RPMI7951 (cell line): ENCODE results near the gene PRLR. TPM values are rescaled to one million over a fixed set of nuclear protein-coding genes. Genes with fewer than 3 reads are reported as not detected.
"Not testable (repeated sequence)": the region's sequence is repeated elsewhere in the genome, so short reads cannot be mapped to it uniquely, and the experiment has no call there.

Experiments used
- DNase-seq: peaks from one replicate; pipeline ENCODE4 v3.0.0-alpha.2; 2012; ENCODE audit warnings: low read depth
- total RNA-seq: library from RNA; depleted of rRNA; stranded (reverse); fragments of >200 nt; shearing (Covaris generic); gene quantifications from 2 replicates; pipeline ENCODE4 v1.2.3, GENCODE V29; 2014

Gene PRLR
- total RNA-seq, 1 experiment from 2014 or later, result 0.12 TPM

DNA sequence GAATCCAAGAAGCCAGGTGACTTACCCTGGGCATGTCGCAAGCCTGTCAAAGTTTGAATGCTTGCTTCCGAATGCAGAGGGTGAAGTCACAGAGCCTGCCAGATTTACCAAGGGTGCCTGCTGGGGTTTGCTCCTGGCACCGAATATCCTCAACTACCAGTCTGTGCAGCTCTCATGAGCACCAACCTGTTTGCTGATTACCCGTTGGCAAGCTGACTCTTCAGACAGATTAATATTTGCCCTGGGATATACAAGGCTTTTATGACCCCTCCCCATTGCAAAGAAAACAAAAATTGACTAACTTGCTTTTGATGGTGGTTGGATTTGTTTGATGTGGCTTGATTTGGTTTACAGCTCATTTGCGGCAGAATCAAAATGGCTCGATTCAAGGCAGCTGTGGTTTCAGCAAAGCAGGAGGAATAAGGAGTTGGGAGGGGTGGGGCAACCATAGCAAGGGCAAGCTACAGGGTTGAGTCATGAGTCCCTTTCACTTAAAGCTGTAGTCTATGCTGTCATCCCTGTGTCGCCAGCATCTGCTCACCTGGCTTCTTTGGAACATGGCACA is 100.3 kb downstream of the PRLR start:
- DNase-seq, result peak; percentile 95

DNA sequence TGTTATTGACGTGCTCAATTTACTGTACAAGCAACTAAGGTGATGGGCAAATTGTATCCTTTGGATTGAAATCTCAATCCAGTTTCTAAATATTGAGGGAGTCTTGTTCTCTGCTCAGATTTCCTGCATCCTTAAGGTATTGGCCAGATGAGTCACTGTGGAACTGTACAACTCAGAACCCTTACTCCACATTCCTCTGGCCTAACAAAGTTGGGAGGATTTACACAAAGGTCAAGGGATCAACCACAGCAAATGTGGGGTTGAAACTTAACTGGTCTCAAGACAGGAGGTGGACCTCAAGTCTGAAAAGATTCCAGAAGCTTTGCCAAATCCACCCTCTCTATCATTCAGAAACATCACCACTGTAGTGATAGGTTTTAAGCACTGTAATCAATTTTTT is 101.0 kb downstream of the PRLR start:
- DNase-seq, result peak; percentile 95

DNA sequence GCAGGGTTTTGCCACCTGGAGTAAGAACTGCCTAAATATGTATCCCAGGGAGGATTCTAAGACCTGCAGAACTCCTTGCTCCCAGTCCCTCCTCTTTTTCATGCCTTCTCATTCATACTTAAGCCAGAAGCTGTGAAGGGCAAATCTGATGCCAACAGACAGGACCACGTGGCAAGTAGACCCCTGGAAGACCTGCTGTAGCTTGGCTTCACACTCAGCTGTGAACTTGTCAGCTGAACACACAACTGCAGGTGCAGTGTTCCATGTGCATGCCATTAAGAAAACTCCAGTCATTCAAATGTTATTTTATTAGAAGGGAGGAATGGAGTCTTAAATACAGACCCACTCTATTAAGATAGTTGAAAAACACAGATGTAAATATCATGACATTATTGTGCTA is 103.3 kb downstream of the PRLR start:
- no peak for DNase-seq

DNA sequence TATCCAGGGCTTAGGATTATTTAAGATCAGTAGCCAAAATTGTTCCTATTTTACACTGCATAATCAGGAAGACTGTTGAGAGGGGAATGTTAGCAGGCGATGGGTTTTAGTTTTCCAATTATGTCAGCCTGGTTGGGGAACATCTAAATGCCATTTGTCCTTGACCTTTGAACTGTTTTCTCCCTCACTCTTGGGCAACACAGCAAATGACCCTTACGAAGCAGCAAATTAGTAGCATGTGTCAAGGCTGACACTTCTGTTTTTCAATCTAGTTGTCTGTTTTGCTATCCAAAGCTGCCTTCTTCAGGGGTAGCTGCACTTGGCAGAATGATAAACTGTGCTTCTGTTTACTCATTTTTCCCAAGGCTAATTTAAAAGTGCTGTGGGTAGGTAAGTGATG is 104.5 kb downstream of the PRLR start:
- DNase-seq, result no peak

DNA sequence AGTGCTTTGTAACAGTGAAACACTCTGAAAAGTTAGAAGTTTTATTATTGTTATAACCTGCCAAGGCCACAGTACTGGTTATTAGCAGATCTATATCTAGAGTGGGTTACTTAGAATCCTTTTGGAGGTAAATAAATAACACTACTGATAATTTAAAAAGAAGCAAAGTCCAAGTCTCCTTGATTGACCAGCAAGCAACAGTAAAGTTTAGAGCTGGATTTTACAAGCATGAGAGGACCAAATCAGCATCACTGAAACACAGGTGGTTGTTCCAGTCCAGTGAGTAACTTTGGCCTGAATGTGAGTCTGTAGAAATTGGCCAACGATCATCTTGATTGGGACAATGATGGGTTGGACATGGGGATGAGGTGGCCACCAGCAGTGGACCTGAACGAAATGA is 105.4 kb downstream of the PRLR start:
- no peak for DNase-seq

DNA sequence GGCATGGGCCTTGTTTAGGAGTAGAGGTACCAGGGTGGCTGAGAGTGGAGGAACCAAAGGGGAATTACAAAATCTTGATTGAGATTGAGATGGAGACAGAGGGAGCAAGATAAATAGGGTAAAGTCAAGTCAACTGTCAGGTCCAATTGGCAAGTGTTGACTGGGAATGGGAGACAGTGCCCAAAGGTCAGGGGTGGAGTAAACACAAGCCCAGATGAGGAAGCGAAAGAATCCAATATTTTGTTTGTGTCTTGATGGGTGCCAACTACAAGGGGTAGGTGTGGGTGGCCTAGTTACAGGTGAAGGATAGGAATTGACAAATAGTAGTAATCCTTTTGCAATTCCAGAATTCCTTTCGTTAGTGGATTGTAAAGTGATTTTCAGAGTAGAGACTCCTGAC is 107.5 kb downstream of the PRLR start:
- DNase-seq, result no peak

DNA sequence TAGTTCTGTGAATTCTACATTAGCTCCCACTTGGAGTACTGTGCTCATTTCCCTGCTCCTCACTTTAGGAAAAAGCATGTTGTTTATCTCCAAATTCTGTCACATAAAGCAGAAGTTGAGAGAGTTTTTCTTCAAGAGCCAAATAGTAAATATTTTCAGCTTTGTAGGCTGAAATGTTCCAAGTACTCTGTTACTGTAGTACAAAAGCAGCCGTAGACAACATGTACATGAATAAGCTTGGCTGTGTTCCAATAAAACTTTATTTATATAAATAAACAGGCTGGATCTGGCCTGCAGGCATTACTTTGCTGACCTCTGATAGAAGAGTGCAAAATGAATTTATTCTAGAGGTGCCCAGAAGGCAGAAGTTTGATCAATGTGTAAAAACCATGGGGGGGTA is 109.6 kb downstream of the PRLR start:
- no peak for DNase-seq

DNA sequence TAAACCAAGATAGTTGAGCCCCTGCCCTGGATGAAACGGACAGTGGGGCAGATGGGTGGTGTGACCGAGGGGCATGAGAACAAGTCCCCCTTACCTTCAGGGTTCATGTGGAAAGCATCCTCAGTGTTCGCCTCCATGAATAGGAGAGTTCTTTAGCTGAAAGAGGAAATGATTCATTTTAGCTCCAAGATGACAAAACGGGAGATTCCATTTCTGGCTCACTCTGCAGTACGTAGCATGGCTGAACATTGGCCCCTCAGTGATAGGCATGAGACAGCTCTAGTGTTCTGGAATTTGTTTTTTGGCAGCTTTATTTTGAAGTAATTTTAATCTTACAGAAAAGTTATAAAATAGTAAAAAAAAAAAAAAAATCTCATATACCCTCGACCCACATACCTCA is 112.3 kb downstream of the PRLR start:
- peak; percentile 68 for DNase-seq

DNA sequence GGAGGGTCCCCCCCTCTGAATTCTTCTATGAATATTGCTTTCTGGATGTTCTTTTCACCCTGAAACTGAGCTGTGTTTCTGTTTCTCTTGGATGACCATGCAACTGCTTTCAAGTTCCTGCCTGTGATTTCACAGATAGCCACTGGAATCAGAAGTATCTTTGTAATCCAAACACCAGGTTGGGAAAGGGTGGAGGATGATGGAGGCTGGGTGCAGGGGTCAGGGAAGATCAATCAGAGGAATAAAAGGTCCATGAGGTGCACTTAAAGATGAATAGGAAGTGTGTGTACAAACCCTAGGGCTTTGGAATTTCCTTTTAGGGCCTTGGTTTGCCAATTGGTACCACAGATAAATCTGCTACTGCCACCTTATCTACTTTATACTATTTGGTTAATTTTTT is 114.4 kb downstream of the PRLR start:
- no peak for DNase-seq

DNA sequence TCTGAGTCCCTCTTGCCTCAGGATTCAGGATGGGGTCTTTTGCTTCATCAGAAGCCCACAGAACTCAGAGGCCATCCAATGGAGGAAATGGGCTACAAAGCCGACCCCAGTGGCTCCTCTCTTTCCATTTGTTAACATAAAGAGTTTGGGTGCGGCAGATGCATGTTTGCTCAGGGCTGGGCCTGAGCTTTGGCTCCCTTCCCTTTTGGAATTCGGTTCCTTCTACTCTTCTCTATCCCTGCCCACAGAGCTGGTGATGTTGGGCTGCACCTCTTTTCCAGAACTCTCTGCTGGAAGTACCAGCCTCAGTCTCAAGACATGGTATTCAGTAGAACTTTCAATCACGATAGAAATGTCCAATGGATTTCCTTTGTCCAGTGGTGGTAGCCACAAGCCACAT is 115.6 kb downstream of the PRLR start:
- DNase-seq, result no peak

DNA sequence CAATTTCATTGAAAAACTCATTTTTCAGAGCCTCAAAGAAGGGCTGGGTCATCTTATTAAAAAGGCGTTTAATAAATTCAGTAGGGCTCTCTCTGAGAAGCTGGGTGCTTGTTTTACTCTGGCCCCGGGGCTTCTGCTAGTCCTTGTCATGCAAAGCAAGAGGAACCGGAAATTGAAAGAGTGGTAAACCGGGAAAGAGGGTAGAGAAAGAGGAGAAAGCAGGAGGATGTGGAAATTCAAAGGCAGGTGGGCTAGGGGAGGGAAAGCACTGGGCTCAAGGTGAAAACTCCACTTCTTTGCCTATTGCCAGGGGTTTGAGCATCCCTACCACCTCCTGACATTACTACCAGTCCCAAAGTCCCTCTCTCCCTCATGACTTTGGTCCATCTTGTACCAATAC is 118.0 kb downstream of the PRLR start:
- no peak for DNase-seq

DNA sequence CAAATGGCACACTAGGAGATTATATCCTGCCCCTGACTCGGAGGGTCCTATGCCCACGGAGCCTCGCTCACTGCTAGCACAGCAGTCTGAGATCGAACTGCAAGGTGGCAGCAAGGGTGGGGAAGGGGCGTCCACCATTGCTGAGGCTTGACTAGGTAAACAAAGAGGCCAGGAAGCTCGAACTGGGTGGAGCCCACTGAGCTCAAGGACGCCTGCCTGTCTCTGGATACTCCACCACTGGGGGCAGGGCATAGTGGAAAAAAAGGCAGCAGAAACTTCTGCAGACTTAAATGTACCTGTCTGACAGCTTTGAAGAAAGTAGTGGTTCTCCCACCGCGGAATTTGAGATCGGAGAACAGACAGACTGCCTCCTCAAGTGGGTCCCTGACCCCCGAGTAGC is 125.7 kb downstream of the PRLR start:
- not testable (repeated sequence) for DNase-seq

DNA sequence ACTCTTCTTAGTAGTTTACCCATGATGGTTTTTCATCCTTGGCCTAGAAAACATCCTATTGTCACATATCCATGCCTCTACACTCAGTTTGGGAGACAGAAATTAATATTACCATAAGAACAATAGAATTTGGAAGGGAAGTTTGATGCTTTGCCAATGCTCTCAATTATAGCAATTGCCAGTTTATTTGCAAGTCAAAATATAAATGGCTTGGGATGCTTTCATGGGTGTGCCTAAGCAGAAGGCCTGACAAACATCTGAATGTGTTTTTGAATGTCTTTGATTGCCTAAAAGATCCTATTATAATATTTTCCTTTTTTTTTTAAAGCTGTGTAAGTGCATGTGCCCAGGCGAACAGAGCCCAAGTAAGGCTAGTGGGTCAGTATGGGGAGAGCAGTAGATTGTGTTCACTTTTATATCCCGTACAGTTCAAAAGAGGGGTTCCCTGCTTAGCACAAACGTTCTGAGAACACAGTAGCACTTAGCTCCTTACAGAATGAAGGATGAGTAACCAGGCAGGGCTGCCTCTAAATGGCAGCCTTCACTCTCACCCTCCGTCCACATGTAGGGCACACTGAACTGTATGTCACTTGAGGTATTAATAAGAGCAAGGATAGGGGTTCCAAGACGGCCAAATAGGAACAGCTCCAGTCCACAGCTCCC is 126.5 kb downstream of the PRLR start:
- no peak for DNase-seq

DNA sequence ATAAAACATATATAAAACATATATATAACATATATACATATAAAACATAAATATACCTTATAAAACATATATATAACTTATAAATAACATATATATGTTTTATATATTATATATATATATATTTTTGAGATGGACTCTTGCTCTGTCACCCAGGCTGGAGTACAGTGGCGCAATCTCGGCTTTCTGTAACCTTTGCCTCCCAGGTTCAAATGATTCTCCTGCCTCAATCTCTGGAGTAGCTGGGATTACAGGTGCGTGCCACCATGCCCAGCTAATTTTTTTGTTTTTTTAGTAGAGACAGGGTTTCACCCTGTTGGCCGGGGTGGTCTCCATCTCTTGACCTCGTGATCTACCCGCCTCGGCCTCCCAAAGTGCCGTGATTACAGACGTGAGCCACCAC is 128.6 kb downstream of the PRLR start:
- not testable (repeated sequence) for DNase-seq

DNA sequence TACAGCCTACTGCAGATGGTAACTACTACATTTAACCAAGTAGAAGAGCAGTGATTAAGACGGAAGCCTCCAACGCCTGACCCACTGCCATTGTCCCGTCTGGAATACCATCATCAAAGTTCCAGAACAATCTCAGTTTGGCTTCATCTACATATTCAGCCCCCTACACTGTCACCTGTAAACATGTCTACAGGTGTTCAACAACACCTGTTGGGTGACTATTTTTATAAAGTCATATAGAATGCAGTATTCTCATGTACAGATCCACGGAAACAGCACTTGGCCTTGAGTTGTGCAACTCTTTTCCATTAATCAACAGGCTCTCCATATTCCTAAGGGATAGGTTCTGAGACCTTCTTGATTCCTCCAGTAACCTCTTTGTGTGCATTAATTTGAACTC is 129.3 kb downstream of the PRLR start:
- DNase-seq, result no peak

DNA sequence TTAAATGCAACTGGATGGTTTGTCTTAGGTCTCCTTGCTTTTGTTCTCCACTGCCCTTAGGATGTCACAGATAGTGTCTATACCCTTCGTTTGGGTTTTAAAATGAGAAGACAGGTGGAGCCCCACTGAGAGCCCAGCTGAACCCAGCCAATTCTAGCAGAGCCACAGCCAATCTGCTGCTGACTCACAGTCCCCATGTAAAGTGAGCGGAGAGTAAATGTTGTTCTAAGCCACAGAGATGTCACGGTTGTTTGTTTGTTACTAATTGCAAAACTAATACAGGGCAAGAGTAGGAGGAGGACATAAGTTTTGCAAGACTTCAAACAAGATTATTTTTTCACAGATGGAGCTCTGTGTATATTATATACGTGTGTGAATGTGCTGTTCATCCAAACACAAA is 132.1 kb downstream of the PRLR start:
- no peak for DNase-seq

DNA sequence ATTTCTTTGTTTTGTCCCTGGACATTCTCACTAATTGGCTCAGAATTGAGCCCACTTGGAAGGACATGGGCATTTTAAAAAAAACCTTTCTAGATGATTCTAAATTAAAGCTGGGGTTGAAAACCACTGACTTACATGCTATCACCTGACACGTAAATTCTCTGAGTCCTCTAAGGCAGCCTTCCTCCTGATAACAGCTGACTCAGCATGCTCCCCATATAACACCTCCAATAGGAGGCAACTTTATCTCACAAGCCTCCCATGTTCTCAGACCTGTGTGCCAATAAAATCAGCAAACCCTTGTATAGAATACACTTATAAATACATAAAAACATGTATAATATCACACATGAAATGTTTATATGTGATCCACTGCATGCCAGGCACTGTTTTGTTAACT is 133.4 kb downstream of the PRLR start:
- no peak for DNase-seq

DNA sequence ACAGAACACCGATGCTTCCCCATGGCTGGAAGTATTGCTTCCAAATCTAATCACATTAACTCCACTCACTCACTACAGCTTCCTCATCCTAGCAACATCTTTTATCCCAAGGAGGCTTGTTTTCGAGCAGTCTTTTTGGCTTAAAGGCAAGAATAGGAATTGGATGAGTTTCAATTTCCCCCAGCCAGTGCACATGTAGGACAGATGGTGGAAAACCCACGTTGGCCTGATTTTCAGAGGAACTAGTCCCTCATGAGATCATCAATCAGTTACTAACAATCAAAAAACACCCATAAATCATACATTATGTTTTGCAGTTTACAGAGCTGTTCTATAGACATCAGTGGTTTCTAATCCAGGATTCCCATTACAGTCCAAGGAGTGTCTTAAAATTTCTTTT is 134.1 kb downstream of the PRLR start:
- peak; percentile 44 for DNase-seq

DNA sequence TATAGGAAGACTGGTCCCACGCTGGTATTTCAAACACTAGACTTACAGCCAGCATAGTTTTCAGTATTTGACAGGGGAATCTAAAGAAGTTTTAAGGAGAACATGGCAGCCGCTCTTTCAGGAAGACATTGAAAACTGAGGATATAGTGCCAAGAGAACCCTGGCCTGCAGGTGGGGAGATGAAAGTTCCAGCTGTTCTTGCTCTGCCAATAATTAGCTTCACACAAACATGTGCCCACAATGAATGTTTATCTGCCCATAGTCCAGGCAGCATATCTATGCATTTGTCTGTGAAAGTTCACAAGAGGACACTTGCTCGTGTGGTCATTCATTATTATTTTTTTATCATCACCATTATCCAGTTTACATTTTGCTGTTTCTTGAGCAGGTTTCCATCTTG is 134.9 kb downstream of the PRLR start:
- DNase-seq, result no peak

DNA sequence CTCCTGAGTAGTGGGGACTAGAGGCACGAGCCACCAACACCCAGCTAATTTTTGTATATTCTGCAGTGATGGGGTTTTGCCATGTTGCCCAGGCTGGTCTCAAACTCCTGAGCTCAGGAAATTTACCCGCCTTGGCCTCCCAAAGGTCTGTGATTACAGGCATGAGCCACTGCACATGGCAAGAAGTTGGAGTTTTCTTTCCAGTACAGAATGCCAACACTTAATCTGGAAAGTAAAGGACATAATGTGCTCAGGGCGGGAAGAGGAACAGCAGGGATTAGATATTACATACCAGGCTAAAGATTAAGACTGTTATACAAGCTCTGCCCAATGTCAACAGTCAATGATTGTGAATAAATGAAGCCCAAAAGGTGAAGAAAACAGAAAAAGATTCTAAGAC is 135.3 kb downstream of the PRLR start:
- no peak for DNase-seq

DNA sequence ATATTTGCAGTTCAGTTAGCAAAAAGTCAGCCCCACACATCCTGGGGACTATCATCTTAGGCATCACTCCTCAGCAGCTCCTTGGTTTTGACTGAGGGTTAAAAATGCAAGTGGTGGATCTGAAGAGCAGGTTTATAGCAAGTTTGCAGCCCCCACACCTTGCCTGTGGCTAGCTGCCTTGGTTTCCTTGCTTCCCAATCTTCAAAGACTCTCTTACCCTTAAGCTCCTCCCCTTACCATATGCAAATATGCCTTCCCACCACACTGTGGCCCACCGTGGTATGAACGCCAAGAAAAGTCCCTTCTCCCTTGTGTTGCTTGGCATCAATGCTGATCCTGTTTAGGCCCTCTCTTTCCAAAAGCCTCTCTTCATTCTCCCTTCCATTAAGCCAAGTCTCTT is 137.6 kb downstream of the PRLR start:
- no peak for DNase-seq

DNA sequence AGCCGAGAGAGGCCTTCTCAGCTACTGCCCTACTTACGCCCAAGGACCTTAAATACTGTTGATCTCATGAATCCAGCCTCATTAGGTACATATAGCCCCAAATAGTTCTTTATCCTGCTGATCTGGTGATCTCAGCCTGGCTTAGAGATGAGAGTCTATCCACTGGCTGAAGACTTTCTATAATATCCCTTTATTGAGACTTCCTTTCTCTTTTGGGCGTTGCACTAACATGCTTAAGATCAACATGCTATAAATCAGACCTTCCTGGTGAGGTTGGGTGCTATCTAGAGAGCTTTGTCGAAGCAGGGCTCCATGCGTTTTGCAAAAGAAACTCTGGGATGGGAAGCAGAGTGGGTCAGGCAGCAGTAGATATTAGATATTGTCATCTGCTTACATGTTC is 138.6 kb downstream of the PRLR start:
- DNase-seq, result no peak

DNA sequence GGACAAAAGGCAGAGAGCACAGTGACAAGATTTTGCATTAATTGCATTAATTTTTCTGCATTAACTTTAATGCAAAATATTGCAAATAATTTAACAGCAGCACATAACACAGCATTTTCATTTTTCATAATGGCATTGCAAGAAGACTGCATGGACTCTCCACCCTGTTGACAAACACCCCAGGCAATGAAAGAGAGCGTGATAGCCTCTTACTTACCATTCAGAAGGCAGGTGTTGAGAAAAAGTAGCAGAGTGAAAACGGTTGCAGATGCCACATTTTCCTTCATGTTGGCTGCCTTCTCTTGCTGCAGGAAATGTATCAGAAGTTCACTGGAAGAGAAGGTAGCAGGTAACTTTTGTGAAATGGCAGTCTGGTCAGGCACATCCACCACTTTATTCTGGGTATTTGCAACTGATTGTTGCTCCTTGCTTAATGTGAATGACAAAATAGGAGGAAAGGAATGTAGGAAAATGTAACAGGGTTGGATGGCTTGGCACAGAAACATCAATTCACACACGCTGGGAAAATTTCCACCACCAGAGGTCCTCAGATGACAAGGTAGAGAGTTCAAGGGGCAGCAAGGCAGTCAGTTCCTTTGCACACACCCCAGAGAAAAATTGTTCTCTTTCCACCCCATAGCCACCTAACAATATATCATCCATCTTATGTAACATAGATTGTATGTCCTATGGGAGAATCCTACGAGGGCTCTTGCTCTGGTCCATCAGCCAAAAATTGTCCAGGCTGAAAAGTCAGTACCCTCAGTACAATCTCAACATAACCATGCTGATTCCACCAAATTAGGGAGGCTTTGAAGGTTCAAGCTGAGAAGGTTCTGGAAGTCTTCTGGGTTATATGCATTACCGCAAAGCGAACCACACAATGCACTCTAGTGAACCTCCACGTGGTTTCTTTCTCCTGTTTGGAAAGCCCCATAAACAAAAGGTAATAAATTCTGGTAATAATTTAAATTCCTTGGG is 140.7 kb downstream of the PRLR start:
- peak; percentile 61 for DNase-seq
